GM23338 (cell line): Measurements from ENCODE around the gene CYB561D2. TPM values are rescaled to one million over a fixed set of nuclear protein-coding genes. Genes with fewer than 3 reads are reported as not detected.

Experiments used
- ATAC-seq: fragments of 200-7000 bp; cut with Tn5 transposase; 3 replicates; pipeline ENCODE4 v1.9.1; 2020
- DNase-seq: peaks from one replicate; pipeline ENCODE4 v3.0.0-alpha.2; 2015; ENCODE audit warnings: low spot score
- H2AFZ ChIP-seq: fragments of 200-600 bp; sonication (generic); 2 replicates; pipeline ENCODE4 v1.8.0; 2016; ENCODE audit warnings: antibody characterized with exemption, mild to moderate bottlenecking, moderate library complexity
- H3F3A ChIP-seq: fragments of 200-600 bp; sonication (generic); replicated peaks from 2 replicates; pipeline ENCODE4 v1.8.0; 2017; ENCODE audit warnings: antibody characterized with exemption, mixed run types, low read depth
- H3K27ac ChIP-seq: fragments of 200-600 bp; sonication (generic); 2 replicates; pipeline ENCODE4 v1.6.1; 2016; ENCODE audit warnings: low read depth
- H3K27me3 ChIP-seq: fragments of 200-600 bp; sonication (generic); 2 replicates; pipeline ENCODE4 v1.8.0; 2016; ENCODE audit warnings: mild to moderate bottlenecking, mixed run types, moderate library complexity; ENCODE audit not compliant: insufficient read depth
- H3K36me3 ChIP-seq: fragments of 200-600 bp; sonication (generic); 2 replicates; pipeline ENCODE4 v1.8.0; 2016; ENCODE audit warnings: mild to moderate bottlenecking; ENCODE audit not compliant: insufficient read depth
- H3K4me1 ChIP-seq: fragments of 200-600 bp; sonication (generic); 2 replicates; pipeline ENCODE4 v1.8.0; 2016; ENCODE audit warnings: mild to moderate bottlenecking, moderate library complexity; ENCODE audit not compliant: insufficient read depth
- H3K4me2 ChIP-seq: fragments of 200-600 bp; sonication (generic); 2 replicates; pipeline ENCODE4 v1.7.1; 2017; ENCODE audit warnings: mixed run types
- H3K4me3 ChIP-seq: fragments of 200-600 bp; sonication (generic); 2 replicates; pipeline ENCODE4 v1.6.1; 2016; ENCODE audit warnings: mixed run types
- H3K79me2 ChIP-seq: fragments of 200-600 bp; sonication (generic); replicated peaks from 2 replicates; pipeline ENCODE4 v1.8.0; 2017; ENCODE audit warnings: mild to moderate bottlenecking; ENCODE audit not compliant: insufficient read depth
- H3K9me2 ChIP-seq: fragments of 200-600 bp; sonication (generic); 2 replicates; pipeline ENCODE4 v1.8.0; 2017; ENCODE audit not compliant: insufficient read depth
- H4K20me1 ChIP-seq: fragments of 200-600 bp; sonication (generic); replicated peaks from 2 replicates; pipeline ENCODE4 v1.8.0; 2017; ENCODE audit warnings: mild to moderate bottlenecking; ENCODE audit not compliant: insufficient read depth
- H3K27ac Mint-ChIP-seq: 2 replicates; pipeline ENCODE4 v1.8.0; 2020; ENCODE audit warnings: inconsistent platforms, mild to moderate bottlenecking, moderate library complexity, mixed read lengths
- H3K27me3 Mint-ChIP-seq: 3 replicates; pipeline ENCODE4 v1.8.0; 2022; ENCODE audit warnings: low read depth, mild to moderate bottlenecking, moderate library complexity, mixed read lengths, inconsistent platforms; ENCODE audit not compliant: insufficient read depth, poor library complexity
- H3K36me3 Mint-ChIP-seq: 3 replicates; pipeline ENCODE4 v1.8.0; 2021; ENCODE audit warnings: low read depth, mild to moderate bottlenecking, inconsistent platforms, moderate library complexity, mixed read lengths
- H3K4me1 Mint-ChIP-seq: 3 replicates; pipeline ENCODE4 v1.8.0; 2020; ENCODE audit warnings: mild to moderate bottlenecking, inconsistent platforms, mixed read lengths
- H3K4me3 Mint-ChIP-seq: 3 replicates; pipeline ENCODE4 v1.8.0; 2021; ENCODE audit warnings: moderate library complexity, mild to moderate bottlenecking, inconsistent platforms, mixed read lengths
- H3K9me3 Mint-ChIP-seq: 3 replicates; pipeline ENCODE4 v1.8.0; 2020; ENCODE audit warnings: moderate library complexity, mild to moderate bottlenecking, inconsistent platforms, mixed read lengths
- CREB1 ChIP-seq: fragments of 250-450 bp; sonication (Bioruptor Pico); IDR thresholded peaks from 2 replicates; pipeline ENCODE4 v1.5.0; 2020; ENCODE audit warnings: low read depth, mild to moderate bottlenecking, moderate library complexity
- EZH2 ChIP-seq: fragments of 200-600 bp; sonication (generic); IDR thresholded peaks from one replicate; pipeline ENCODE4 v1.8.0; 2017; ENCODE audit warnings: antibody characterized with exemption, mild to moderate bottlenecking, low read depth; ENCODE audit not compliant: unreplicated experiment
- JUNB ChIP-seq: IDR thresholded peaks from one replicate; pipeline ENCODE4 v1.6.1; 2016; ENCODE audit warnings: antibody characterized with exemption; ENCODE audit not compliant: unreplicated experiment
- NANOG ChIP-seq: IDR thresholded peaks from 2 replicates; pipeline ENCODE4 v1.6.1; 2016; ENCODE audit warnings: antibody characterized with exemption, borderline replicate concordance
- POLR2AphosphoS5 ChIP-seq: IDR thresholded peaks from 2 replicates; pipeline ENCODE4 v1.6.1; 2016; ENCODE audit warnings: antibody characterized with exemption, low read depth
- STAT1 ChIP-seq: IDR thresholded peaks from one replicate; pipeline ENCODE4 v1.6.1; 2016; ENCODE audit warnings: antibody characterized with exemption; ENCODE audit not compliant: unreplicated experiment
- ZNF331 ChIP-seq: fragments of 250-450 bp; sonication (Bioruptor Pico); IDR thresholded peaks from 2 replicates; pipeline ENCODE4 v1.5.0; 2020; ENCODE audit warnings: low read depth, mild to moderate bottlenecking, moderate library complexity
- polyA plus RNA-seq: library from polyadenylated mRNA; unstranded; fragments of >200 nt; fragmentation: Nextera tagmentation; extraction: Ambion mirVana; gene quantifications from 2 replicates; pipeline ENCODE4 v1.2.1, GENCODE V29; 2016
- total RNA-seq: library from RNA; depleted of rRNA; stranded (reverse); fragments of >200 nt; shearing (Covaris generic); gene quantifications from 2 replicates; pipeline ENCODE4 v1.2.3, GENCODE V29; 2014
- TF ChIP-seq, protein P1 (sequence below), 2 experiments: fragments of 200-600 bp in 1 of 2; sonication (generic) in 1 of 2; conservative IDR thresholded peaks; 2 replicates each; pipeline versions ENCODE4 v1.5.1 to v1.6.1; 2016 to 2017; ENCODE audit warnings: antibody characterized with exemption in 2 of 2, low read depth in 2 of 2, mild to moderate bottlenecking in 2 of 2, moderate library complexity in 1 of 2
- TF ChIP-seq, protein P2 (sequence below): IDR thresholded peaks from 2 replicates; pipeline ENCODE4 v1.6.1; 2016; ENCODE audit warnings: antibody characterized with exemption
- TF ChIP-seq, protein P3 (sequence below): IDR thresholded peaks from one replicate; pipeline ENCODE4 v1.6.1; 2018; ENCODE audit warnings: antibody characterized with exemption; ENCODE audit not compliant: unreplicated experiment

CYB561D2 gene
- total and polyA plus RNA-seq, 2 experiments from 2014 or later, result 10.1 to 18.2 TPM

DNA sequence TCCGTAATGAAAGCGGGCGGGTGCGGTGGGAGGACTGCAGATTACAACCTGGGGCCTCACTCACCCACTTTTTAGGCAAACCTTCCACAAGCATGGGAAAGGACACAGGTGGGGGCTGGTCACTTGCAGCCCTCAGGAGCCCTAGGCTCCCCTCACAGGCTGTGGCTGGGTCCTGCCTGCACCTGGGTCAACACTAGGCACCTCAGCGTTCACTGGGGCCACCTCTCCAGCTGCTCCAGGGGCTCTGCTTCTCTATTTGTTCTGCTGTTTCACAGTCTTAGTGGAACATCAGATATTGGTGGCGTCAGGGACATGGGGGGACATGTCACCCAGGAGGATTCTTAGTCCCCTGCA is 38.7 kb downstream of the CYB561D2 start:
- no peak overlapping the region for H3K27ac Mint-ChIP-seq
- H3K36me3 Mint-ChIP-seq, result no peaks in the 10 kb centered on the region
- DNase-seq, result no peak
- no peak for ATAC-seq
- H3K4me3 Mint-ChIP-seq, result no peak overlapping the region
- no peak overlapping the region for H2AFZ ChIP-seq
- no peak overlapping the region for H3K27ac ChIP-seq
- no peaks in the 10 kb centered on the region for H3F3A ChIP-seq
- H3K27me3 ChIP-seq, result no peaks in the 10 kb centered on the region
- H3K36me3 ChIP-seq, result no peaks in the 10 kb centered on the region
- no peaks in the 10 kb centered on the region for H3K9me3 Mint-ChIP-seq
- no peaks in the 10 kb centered on the region for H3K79me2 ChIP-seq
- no peaks in the 10 kb centered on the region for H3K9me2 ChIP-seq
- no peaks in the 10 kb centered on the region for H3K4me1 ChIP-seq
- no peak overlapping the region for H3K4me2 ChIP-seq
- peaks cover 2% of the 10 kb centered on the region for H3K27me3 Mint-ChIP-seq
- no peaks in the 10 kb centered on the region for H4K20me1 ChIP-seq
- TF ChIP-seq POLR2AphosphoS5 (no peak), CREB1 (CRISPR knock-in tag) (no peak), STAT1 (no peak), EZH2 (no peak), NANOG (no peak), JUNB (no peak), ZNF331 (no peak)
- TF ChIP-seq, protein P1, sequence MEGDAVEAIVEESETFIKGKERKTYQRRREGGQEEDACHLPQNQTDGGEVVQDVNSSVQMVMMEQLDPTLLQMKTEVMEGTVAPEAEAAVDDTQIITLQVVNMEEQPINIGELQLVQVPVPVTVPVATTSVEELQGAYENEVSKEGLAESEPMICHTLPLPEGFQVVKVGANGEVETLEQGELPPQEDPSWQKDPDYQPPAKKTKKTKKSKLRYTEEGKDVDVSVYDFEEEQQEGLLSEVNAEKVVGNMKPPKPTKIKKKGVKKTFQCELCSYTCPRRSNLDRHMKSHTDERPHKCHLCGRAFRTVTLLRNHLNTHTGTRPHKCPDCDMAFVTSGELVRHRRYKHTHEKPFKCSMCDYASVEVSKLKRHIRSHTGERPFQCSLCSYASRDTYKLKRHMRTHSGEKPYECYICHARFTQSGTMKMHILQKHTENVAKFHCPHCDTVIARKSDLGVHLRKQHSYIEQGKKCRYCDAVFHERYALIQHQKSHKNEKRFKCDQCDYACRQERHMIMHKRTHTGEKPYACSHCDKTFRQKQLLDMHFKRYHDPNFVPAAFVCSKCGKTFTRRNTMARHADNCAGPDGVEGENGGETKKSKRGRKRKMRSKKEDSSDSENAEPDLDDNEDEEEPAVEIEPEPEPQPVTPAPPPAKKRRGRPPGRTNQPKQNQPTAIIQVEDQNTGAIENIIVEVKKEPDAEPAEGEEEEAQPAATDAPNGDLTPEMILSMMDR (conservative IDR thresholded peaks at IDR 0.05; ENCODE audit: low read depth in 2 of 2), result no peak
- TF ChIP-seq, protein P2, sequence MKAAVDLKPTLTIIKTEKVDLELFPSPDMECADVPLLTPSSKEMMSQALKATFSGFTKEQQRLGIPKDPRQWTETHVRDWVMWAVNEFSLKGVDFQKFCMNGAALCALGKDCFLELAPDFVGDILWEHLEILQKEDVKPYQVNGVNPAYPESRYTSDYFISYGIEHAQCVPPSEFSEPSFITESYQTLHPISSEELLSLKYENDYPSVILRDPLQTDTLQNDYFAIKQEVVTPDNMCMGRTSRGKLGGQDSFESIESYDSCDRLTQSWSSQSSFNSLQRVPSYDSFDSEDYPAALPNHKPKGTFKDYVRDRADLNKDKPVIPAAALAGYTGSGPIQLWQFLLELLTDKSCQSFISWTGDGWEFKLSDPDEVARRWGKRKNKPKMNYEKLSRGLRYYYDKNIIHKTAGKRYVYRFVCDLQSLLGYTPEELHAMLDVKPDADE, result no peak
- TF ChIP-seq, protein P3, sequence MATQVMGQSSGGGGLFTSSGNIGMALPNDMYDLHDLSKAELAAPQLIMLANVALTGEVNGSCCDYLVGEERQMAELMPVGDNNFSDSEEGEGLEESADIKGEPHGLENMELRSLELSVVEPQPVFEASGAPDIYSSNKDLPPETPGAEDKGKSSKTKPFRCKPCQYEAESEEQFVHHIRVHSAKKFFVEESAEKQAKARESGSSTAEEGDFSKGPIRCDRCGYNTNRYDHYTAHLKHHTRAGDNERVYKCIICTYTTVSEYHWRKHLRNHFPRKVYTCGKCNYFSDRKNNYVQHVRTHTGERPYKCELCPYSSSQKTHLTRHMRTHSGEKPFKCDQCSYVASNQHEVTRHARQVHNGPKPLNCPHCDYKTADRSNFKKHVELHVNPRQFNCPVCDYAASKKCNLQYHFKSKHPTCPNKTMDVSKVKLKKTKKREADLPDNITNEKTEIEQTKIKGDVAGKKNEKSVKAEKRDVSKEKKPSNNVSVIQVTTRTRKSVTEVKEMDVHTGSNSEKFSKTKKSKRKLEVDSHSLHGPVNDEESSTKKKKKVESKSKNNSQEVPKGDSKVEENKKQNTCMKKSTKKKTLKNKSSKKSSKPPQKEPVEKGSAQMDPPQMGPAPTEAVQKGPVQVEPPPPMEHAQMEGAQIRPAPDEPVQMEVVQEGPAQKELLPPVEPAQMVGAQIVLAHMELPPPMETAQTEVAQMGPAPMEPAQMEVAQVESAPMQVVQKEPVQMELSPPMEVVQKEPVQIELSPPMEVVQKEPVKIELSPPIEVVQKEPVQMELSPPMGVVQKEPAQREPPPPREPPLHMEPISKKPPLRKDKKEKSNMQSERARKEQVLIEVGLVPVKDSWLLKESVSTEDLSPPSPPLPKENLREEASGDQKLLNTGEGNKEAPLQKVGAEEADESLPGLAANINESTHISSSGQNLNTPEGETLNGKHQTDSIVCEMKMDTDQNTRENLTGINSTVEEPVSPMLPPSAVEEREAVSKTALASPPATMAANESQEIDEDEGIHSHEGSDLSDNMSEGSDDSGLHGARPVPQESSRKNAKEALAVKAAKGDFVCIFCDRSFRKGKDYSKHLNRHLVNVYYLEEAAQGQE, result no peak
- H3K4me3 ChIP-seq, result no peak overlapping the region
- H3K4me1 Mint-ChIP-seq, result no peaks in the 10 kb centered on the region; the same call in 2 of the 3 replicates
